Activated CD8-positive, alpha-beta memory T cell treated with anti-CD3 and anti-CD28 coated beads, Interleukin-2, amount 50 U/mL, for 1 hour (primary cell): ENCODE results near the gene BMPR1A.
"Not testable (repeated sequence)": the region's sequence is repeated elsewhere in the genome, so short reads cannot be mapped to it uniquely, and the experiment has no call there.

Source experiments
- DNase-seq: peaks from one replicate; pipeline ENCODE4 v3.0.0-alpha.2; 2020; ENCODE audit errors: extremely low read depth

BMPR1A gene

GRCh38 chr10:86878983-86879713, 122.7 kb downstream of the BMPR1A start:
- DNase-seq, result no peak

GRCh38 chr10:86880971-86881370, 124.6 kb downstream of the BMPR1A start:
- no peak for DNase-seq

GRCh38 chr10:86888585-86889381, 132.4 kb downstream of the BMPR1A start:
- DNase-seq, result no peak

GRCh38 chr10:86889997-86890396, 133.6 kb downstream of the BMPR1A start:
- no peak for DNase-seq

- DNase-seq, result no peak
Observed at GRCh38 chr10:86898511-86898910, 142.1 kb downstream of the BMPR1A start.

GRCh38 chr10:86899132-86899531, 142.7 kb downstream of the BMPR1A start:
- no peak for DNase-seq

GRCh38 chr10:86899670-86900276, 143.4 kb downstream of the BMPR1A start:
- DNase-seq, result no peak

GRCh38 chr10:86900955-86901354, 144.5 kb downstream of the BMPR1A start:
- no peak for DNase-seq

- DNase-seq, result no peak
Observed at GRCh38 chr10:86904600-86904999, 148.2 kb downstream of the BMPR1A start.

GRCh38 chr10:86905429-86905828, 149.0 kb downstream of the BMPR1A start:
- no peak for DNase-seq

GRCh38 chr10:86914734-86915133, 158.3 kb downstream of the BMPR1A start:
- DNase-seq, result no peak

- no peak for DNase-seq
Observed at GRCh38 chr10:86918022-86918471, 161.6 kb downstream of the BMPR1A start.

GRCh38 chr10:86922553-86922961, 166.1 kb downstream of the BMPR1A start:
- no peak for DNase-seq

- no peak for DNase-seq
Observed at GRCh38 chr10:86929468-86930380, 173.3 kb downstream of the BMPR1A start.

GRCh38 chr10:86931872-86932271, 175.5 kb downstream of the BMPR1A start:
- no peak for DNase-seq

- DNase-seq, result no peak
Observed at GRCh38 chr10:86932674-86933073, 176.3 kb downstream of the BMPR1A start.

- DNase-seq, result not testable (repeated sequence)
Observed at GRCh38 chr10:86934162-86934711, 177.8 kb downstream of the BMPR1A start.

- DNase-seq, result no peak
Observed at GRCh38 chr10:86936661-86937501, 180.5 kb downstream of the BMPR1A start.

- DNase-seq, result no peak
Observed at GRCh38 chr10:86937502-86938154, 181.2 kb downstream of the BMPR1A start.

- no peak for DNase-seq
Observed at GRCh38 chr10:86938260-86938659, 181.8 kb downstream of the BMPR1A start.
